GM19025 (cell line): Measurements from ENCODE around the gene GPR4.

Source experiments
- ATAC-seq: cut with Tn5 transposase; IDR thresholded peaks from one replicate; pipeline ENCODE4 v1.9.1; 2021; ENCODE audit warnings: mild to moderate bottlenecking, low read depth, moderate library complexity; ENCODE audit not compliant: unreplicated experiment

GPR4 gene

DNA sequence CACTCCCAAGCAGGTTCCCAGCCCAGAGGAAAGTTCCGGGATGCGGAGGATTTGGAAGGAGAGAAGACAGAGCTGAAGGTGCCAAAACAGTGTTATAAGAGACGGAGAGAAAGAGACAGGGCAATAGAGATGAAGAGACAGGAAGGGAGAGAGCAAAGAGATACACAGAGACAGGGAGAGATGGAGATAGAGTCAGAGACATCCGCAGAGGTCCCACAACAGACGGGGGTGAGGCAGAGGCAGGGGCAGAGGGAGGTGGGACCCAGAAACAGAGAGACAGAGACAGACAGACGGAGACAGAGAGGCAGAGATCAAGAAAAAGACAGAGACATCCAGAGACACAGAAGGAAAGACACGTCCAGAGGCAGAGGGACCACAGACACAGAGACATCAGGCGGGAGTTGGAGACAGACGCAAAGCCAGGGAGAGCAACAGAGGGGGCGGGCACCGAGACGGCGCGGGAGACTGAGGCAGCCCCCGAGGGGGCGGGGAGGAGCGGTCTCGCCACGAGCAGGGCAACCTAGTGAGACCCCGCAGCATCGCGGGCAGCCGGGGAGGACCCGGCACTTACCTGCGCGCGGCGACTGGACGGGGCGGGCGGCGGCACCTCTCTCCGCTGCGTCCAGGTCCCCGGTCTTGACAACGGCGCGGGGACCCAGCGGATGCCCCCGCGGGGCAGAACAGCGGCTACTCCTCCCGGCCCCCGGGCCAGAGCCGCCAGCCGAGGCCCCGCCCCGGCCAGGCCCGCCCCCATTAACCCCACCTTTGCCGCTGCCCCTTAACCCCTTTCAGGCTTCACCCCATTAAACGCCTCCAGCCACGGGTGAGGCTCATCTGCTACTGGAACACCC, at the start of gene GPR4:
GPR4 (minus strand) TSS at position 689 of the 851 bp plus-strand sequence. CDS start 10,346 bp downstream, outside the sequence.
- ATAC-seq = no peak

- ATAC-seq = no peak
Measured at GRCh38 chr19:45650722-45651121, 48.7 kb upstream of the GPR4 start.

- no peak for ATAC-seq
Measured at GRCh38 chr19:45646345-45646698, 44.3 kb upstream of the GPR4 start.

GRCh38 chr19:45645631-45646344, 43.8 kb upstream of the GPR4 start:
- no peak for ATAC-seq

- ATAC-seq = no peak
Measured at GRCh38 chr19:45645068-45645630, 43.1 kb upstream of the GPR4 start.

DNA sequence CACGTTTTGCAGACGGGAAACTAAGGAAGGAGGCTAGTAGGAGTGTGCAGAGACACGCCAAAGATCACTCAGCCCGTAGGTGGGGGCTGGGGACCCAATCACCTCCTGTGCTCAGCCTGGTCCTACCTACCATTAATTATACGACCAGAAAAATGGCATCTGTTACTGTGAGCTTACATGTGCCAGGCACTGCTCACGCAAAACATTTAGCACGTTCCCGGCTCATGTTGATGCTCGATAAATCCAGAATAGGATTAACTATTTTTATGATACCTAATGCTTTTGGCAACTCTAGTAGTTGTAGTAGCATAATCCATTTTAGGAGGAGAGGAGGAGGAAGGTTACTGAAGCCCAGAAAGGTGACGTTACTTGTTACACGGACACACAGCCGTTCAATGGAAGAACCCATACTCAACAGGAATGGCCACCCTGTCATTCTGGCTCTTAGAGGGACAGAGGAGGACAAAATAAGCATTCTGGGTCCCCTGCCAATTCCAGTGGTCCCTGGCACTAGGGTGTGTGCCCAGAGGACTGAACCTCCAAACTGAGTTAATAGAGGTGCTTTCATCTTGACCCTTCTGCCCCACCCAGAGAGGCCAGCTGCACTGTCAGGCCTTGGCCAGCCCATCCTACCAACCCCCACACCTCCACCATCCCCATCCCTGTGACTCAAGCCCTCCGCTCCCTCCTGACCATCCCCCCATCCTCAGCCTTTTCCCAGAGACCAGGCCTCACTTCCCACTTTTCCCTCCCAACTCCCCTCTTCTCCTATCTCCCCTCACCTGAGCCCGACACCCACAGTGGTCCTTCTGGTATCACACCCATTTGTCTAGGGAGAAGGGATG, 42.1 kb upstream of the GPR4 start:
- no peak for ATAC-seq

DNA sequence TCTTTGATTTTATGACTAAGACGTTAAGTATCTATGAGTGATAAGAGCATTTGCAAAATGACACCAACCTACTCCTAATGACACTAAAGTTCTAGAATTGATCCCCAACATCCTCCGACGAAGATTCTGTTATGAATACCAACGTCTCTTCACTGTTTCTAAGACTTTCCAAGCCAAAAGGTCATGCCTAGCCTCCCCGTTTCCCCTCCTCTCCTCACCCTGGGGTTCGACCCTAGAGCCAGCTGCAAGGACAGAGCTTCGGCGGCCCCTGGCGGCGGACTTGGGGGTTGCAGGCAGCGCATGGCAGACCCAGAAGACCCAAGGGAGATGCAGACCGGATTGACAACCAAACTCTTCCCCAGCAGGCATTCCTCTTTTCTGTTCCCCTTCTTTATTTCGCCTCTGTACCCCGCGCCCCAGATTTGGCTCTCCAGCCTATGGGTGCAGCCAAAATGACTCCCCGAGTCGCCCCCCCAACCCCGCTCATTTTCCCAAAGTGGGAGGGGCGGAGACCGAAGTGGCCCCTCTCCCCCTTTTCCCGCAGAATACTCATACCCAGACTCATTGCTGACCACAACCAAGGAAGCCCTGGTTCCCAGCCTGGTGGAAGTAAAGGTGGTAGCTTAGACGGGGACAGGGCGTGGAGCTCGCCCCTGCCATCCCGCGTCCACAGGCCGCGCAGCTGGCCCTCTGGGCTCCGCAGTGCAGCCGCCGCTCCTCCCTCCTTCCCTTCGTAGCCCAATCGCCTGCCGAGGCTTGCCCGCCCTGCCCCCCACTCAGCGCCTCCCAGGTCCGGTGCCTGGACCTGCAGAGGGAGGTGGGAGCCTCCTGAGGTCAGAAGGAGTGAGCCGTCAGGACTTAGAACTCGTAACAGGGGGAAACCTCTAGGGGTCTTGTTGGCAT, 41.3 kb upstream of the GPR4 start:
- no peak for ATAC-seq

GRCh38 chr19:45641274-45642105, 39.5 kb upstream of the GPR4 start:
- ATAC-seq = peak; percentile 42

GRCh38 chr19:45640849-45641273, 38.8 kb upstream of the GPR4 start:
- ATAC-seq = no peak

- no peak for ATAC-seq
Measured at GRCh38 chr19:45638930-45639729, 37.1 kb upstream of the GPR4 start, which contains the start of gene EML2. Gene EML2, minus strand, starts transcription at chr19:45639397. Its CDS starts 21 bp downstream, at chr19:45639376.

- no peak for ATAC-seq
Measured at GRCh38 chr19:45637890-45638667, 36.1 kb upstream of the GPR4 start.

- no peak for ATAC-seq
Measured at GRCh38 chr19:45636902-45637301, 34.9 kb upstream of the GPR4 start.

DNA sequence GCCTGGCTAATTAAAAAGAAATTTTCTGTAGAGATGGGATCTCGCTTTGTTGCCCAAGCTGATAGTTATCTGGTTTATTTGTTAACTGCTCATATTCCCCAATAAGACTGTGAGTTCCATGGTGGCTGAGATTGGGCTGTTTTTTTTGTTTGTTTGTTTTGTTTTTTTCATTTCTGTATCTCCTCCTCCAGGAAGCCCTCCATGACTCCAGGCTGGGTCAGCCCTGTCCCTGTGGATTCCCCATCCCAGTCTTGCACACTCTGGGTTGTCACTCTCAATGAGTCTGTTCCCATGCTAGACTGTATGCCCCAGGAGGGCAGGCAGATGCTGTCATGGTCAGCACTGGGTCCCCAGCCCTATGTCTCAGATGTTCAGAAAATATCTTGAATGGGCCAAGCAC, 34.3 kb upstream of the GPR4 start:
- ATAC-seq = no peak

DNA sequence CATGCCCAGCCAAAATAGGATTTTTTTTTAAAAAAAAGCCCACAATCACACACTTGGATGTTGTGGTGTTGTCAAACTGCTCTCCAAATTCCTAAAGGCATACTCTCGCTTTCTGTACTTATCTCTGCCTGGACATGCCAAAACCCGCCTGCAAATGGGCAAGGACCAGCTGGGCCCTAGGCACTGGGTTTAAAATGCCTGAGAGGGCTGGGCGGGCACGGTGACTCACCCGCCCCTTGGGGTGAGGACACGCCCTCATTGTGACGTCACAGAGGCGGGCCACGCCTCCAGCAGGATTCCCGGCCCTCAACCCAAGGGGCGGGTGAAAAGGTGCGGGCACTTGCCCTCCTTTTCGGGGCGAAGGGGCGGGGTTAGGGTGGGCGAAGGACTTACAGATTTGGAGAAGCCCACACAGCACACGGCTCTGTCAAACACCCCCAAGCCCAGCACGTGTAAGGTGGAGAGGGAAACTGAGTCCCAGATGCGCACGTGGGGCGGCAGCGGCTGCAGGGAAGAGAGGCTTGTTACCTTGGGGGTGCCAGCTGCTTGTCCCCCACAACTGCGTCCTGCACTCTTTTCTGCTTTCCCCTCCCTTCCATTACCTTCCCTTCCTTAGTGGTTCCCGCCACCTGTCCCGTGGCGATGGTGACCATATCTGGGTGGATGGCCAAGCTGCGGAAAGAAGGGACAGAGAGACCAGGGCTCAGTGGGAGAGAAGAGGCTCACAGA, 30.6 kb upstream of the GPR4 start:
- ATAC-seq = no peak

GRCh38 chr19:45630463-45630862, 28.5 kb upstream of the GPR4 start:
- ATAC-seq = no peak

DNA sequence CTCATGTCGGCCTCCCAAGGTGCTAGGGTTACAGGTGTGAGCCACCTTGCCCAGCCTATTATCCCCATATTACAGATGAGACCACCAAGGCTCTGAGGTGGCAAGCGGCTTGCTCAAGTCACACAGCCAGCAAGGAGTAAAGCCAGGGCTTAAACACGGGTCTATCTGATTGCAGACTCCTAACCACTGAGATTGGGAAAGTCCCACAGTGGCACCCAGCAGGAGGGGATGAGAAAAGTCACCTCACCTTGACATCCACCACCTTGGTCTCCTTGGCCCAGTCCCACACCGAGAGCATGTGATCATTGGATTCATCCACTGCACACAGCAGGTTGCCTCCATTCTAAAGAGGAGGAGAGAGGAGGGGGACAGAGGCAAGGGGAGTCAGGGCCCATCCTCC, 27.7 kb upstream of the GPR4 start:
- no peak for ATAC-seq
